GM21447 (cell line): ENCODE results near the gene KIAA0586.
"Not testable (repeated sequence)": the region's sequence is repeated elsewhere in the genome, so short reads cannot be mapped to it uniquely, and the experiment has no call there.

Experiments
- ATAC-seq: cut with Tn5 transposase; IDR thresholded peaks from one replicate; pipeline ENCODE4 v1.9.1; 2021; ENCODE audit not compliant: unreplicated experiment

The KIAA0586 gene

DNA sequence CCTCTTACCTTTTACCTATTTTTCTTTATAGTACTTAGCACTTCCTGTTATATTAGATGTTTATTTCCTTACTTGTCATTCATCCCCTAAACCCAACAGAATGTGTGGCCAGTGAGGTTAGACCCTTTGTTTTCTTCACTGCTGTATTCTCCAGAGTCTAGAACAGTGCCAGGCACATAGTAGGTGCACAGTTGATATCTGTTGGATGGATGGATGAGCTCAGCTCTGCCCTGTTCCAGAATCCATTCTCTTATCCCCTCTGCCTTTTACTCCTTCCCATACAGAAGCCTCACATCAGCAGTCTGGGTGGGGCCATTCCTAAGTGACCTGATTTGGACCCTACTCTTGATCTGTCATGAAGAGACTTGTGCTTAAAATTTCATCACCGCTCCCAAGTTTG is 115.7 kb downstream of the KIAA0586 start:
- no peak for ATAC-seq

DNA sequence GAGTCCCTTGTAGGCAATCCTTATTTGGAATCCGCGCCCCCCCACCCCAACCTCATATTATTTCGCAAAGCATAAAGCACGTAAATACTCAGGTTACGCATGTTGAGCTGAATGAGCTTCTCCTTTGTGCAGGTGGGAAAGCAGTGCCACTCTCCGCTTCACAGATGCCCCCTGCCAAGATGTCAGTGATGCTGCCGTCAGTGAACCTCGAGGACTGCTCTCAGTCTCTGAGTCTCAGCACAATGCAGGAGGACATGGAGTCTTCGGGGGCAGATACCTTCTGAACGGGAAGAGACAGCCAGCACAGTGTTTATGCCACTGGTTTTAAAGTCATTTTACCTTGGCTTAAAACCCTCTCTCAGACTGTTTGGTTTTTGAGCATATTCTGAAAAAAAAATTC is 120.1 kb downstream of the KIAA0586 start:
- ATAC-seq: no peak

DNA sequence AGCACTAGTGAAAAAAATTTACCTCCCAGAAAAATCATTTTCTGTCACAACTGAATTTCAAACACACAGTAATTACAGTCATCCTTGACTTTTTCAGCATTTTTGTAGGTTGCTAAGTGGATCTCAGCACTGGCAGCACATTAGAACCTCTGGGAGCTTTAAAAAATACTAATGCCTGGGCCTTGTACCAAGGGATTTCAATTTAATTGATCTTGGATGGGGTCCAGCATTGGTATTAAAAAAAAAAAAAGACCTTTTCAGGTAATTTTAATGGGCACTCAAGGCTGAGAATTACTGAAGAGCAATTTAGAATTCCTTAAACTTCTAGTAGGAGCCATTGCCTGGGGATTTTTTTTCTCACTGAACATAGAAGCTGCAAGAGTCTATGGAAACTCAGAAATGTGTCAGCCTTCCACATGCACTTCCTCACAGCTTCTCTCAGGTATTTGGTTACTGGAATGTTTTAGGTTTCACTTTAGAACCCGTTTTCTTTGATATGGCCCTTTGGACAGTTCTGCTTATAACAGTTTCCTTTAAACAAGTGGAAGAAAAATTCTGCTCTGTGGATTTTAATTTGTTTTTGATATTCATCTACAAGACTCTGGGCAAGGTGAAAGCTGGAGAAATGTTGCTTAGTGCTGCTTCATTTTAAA is 121.7 kb downstream of the KIAA0586 start:
- ATAC-seq: no peak

DNA sequence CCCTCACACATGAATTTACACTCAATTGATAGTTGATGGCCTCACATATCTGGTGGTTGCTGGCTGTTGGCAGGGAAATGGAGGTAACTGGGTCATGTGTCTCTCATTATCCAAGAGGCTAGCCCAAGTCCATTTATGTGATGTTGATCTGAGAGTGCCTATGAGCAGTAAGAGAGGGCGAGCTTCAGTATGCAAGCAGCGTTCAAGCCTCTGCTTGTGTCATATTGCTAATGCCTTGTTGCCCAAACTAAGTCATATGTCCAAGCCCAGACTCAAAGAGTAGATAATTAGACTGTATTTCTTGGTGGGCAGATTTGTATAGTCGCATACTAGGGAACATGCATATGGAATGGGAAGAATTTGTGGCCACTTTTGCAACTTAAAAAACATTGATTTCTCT is 126.4 kb downstream of the KIAA0586 start:
- no peak for ATAC-seq

DNA sequence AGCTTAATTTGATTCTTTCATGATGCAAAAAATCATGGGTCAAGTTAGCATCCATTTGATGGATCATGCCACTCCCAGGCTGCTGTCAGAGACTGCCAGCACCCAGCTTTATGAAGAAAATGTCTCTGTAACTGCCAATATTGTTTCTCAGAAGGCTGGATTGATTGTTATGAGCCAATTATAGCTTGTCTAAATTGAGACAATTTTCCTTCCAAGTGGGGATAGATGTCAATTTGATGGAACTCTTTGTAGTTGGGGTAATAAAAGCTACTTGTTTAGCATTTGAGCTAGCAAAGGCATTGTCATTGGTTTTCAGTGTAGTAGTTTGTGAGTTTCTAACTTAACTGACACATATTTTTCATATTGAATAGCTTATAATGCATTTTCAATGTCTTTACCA is 128.1 kb downstream of the KIAA0586 start:
- no peak for ATAC-seq

DNA sequence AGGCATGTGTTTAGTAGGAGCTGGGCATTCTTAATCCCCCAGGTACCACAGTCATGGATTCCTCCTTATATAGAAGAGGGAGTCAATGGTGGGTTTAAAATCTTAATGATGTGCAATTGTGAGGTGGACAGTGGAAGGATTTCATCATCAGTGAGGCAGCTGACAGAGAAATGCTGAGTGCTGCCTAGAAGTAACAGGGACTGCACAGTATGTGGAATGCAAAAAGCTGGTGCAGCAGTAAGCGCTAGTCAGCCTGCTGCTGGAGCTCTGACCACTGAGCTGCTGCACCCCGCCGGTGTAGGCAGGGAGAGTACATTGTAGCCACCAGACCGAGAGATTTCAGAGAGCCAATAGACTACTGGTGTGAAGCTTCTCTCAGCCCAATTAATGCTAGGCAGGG is 129.7 kb downstream of the KIAA0586 start:
- ATAC-seq: no peak

DNA sequence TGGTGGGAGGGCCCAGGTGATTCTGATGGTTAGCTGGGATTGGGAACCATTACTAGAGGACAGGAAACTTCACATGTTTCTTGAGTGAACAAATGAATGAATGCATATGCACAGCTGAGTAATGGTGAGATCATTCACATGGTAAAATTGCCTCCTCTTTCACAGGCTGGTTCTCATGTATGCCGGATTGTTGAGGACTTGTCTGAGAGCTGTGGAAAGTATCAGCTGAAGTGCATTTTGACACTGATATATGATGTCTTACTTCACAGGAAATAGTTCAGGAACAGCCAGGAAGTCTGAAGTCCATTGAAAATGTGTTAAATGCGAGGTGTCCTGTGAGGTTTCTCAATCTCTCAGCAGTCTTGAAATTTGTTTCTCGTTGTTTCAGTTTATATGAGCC is 132.7 kb downstream of the KIAA0586 start:
- no peak for ATAC-seq

DNA sequence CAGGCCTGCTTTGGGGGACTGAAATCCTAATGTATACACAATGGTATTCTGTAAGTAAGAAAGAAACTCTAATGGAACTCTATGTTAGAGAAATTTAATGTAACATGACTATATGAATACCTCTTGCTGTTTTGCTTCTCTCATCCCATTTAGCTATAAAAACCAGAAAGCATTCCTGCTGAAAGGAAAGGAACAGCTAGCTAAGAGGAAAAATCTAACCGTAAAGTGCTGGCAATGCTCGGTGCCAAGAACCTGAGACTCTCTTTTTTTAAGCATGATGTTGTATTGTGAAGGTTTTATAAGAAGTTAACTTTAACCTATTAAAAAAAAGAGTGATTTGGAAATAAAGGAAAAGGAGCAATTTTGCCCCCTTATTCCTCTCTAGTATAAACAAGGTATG is 134.6 kb downstream of the KIAA0586 start:
- no peak for ATAC-seq

DNA sequence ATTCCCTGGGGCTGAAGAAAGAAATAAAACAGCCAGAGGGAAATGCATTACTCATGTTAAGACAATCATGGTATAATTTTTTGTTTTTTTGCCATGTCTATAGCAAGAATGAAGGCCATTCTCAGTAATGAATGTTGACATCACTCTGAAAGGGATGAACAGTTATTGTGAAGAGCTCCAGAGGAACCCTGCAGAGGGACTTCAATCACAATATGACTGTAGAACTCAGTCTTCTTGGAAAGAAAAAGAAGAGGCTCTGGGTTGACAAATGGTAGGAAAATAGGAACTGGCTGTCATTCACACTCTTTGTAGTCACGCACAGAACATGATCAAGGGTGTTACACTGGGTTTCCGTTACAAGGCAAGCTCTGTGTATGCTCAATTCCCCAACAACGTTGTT is 136.5 kb downstream of the KIAA0586 start:
- no peak for ATAC-seq

DNA sequence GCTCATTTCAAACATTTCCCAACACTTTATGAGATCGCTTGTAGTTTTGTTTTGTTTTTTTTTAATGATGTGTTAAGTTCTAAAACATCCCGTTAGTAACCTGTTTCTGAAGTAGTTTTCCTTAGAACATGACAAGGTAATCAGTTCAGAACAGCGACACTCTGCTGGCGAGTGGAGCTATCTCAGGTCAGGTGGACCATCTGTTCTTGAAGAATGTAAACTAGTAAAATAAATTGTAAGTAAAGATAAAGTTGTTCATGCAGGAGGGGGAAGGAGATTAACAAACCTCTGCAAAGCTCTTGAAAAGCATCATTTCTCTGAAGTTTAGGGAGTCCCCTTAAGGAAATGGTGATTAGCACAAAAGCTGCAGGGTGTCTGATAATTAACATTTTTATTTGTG is 138.3 kb downstream of the KIAA0586 start:
- no peak for ATAC-seq

DNA sequence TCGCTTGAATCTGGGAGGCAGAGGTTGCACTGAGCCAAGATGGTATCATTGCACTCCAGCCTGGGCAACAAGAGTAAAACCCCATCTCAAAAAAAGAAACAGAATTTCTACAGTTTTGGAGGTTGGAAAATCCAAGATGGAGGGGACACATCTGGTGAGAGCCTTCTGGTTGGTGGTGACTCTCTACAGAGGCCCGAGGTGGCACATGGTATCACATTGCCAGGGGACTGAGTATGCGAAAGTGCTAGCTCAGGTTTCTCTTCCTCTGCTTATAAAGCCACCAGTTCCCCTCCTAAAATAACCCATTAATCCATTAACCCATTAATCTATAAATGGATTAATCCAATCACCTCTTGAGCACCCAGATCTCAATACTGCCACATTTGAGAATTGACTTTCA is 139.5 kb downstream of the KIAA0586 start:
- ATAC-seq: no peak

DNA sequence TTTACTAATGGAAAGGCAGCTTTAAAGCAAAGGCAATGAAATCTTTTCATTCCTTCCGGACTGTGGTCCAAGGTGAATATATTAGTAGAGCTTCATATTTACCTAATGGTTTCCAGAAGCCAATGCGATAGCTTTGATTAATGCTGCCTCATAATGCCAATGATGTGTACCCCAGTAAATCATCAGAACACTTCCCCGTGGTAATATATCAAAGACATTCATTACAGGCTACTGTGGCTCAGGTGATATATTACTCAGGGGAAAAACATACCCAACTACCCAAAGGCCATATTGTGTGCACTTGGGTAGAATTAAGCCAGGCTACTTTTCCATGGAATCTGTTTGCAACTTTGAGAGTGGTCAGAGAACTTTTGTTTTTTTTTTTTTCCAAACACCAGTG is 140.8 kb downstream of the KIAA0586 start:
- ATAC-seq: no peak

DNA sequence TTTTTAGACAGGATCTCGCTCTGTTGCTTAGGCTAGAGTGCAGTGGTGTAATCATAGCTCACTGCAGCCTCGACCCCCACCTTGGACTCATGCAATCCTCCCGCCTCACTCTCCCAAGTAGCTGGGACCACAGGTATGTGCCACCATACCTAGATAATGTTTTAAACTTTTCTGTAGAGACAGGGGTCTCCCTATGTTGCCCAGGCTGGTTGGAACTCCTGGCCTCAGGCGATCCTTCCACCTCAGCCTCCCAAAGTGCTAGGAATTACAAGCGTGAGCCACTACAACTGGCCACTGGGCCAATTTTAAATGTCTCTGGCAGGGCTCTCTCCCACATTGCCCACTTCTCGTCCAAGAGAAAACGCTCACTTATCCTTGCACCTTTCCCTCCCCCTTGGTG is 143.7 kb downstream of the KIAA0586 start:
- ATAC-seq: no peak

DNA sequence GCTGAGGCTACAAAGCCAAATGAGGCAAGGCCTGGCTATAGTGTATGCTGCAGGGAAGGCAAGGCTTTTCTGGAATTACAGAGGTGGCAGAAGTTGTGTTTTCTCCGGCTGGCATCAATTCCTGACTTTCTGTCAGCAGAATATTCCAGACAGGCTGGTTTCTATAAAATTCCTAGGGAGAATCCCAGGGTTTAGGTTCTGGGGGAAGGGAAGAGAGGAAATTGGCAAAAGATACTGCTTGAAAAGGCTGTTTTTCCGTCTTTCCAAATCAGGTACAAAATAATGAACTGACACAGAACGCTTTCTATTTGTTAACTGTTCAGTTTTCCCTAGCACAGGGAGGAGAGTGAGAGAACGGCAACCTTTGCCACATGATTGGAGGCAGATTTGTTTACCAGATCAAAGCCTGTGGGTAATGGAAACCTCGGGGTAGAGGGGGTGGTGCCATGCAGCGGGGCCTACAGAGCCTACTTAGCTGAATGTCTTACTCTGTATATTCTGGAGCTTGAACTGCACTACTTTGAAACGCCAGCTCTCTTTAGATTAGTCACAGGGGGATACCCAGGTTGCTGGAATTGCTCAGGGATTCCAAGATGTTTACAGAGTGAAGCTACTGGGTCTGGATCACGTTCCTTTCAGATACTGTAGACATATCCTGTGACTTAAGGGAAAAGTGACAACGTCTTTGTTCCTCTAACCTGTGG is 144.4 kb downstream of the KIAA0586 start:
- no peak for ATAC-seq

DNA sequence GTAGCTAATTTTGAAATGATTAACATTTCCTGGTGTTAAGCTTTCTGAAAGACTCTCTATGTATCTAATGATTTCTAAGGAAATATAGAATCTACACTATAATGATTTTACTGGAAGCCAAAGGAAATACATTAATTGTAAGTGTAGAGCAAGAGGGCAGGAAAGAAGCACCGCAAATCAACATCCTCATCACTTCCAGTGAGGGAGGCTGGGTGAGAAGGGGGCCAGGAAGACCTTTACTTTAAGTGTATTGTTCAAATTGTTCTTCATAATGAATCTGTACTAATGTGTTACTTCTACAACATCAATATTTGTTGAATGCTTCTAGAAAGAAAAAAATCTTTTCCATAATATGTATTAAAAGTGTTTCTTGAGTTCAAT is 144.9 kb downstream of the KIAA0586 start:
- no peak for ATAC-seq

DNA sequence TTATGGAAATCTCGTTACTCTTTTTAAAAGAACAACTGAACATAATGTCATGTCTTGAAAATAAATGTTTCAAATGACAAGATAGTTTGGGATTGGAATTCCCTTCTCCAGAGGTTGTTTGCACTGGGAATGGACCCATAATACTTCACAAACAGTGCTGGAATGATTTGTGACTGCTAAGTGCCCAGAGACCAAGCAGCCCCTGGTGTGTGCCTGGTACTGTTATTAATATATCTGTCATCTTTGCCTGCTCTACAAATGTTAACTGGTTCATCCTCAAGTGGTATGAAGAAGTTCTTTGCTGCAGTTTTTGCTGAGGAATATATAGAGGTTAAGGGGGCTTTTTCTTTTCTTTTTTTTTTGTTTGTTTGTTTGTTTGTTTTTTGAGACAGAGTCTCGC is 145.3 kb downstream of the KIAA0586 start:
- ATAC-seq: no peak

DNA sequence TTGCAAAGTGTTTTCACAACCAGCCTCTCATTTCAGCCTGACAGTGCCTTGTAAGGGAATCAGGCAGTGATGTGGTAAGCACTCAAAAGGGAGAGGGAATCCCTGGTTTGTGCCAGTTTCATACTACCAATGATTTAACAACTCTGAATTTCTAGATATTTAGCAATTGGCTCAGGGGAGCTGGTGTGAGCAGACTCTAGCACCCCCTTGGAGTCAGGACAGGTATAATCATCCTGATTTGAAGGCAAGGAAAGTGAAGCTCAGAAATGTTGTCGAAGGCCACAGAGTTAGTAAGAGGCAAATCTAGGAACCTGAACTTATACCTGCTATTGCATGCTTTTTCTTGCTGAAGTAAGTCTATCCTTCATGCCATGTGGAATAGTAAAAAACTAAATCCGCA is 147.1 kb downstream of the KIAA0586 start:
- ATAC-seq: no peak

DNA sequence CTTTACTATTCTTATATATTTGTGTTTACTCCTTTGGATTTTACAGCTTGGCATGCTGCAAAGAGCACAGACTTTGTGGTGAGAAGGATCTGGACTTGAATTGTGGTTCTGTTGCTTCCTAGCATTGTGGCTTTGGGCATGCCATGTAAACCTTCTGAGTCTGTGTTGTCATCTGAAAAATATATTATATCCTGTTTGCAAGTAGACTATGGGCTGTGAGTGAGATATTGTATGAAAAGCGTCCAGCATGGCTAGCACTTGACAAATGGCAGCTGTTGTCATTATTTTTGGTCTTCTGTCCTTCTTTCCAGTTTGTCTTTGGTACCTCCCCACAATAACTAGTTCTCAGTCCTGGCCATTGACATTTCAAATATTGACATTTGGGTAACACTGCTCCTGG is 148.4 kb downstream of the KIAA0586 start:
- no peak for ATAC-seq

DNA sequence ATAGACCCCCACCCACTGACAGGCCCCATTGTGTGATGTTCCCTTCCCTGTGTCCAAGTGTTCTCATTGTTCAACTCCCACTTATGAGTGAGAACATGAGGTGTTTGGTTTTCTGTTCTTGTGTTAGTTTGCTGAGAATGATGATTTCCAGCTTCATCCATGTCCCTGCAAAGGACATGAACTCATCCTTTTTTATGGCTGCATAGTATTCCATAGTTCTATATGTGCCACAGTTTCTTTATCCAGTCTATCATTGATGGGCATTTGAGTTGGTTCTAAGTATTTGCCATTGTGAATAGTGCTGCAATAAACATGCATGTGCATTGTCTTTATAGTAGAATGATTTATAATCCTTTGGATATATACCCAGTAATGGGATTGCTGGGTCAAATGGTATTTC is 152.5 kb downstream of the KIAA0586 start:
- ATAC-seq: not testable (repeated sequence)

DNA sequence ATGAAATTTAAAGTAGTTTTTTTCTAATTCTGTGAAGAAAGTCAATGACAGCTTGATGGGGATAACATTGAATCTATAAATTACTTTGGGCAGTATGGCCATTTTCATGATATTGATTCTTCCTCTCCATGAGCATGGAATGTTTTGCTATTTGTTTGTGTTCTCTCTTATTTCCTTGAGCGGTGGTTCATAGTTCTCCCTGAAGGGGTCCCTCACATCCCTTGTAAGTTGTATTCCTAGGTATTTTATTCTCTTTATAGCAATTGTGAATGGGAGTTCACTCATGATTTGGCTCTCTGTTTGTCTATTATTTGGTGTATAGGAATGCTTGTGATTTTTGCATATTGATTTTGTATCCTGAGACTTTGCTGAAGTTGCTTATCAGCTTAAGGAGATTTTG is 153.9 kb downstream of the KIAA0586 start:
- ATAC-seq: not testable (repeated sequence)

DNA sequence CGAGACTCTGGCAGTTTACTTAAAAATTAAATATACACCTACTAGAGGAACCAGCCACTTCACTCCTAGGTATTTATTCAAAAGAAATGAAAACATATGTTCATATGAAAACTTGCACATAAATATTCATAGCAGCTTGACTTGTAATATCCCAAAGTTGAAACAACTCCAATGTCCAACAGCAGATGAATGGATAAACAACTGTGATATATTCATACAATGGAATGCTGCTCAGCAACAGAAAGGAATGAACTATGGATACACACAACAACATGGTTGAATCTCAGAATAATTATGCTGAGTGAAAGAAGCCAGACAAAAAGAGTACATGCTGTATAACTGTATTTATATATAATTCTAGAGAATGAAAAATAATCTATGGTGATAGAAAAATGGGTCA is 156.9 kb downstream of the KIAA0586 start:
- no peak for ATAC-seq

DNA sequence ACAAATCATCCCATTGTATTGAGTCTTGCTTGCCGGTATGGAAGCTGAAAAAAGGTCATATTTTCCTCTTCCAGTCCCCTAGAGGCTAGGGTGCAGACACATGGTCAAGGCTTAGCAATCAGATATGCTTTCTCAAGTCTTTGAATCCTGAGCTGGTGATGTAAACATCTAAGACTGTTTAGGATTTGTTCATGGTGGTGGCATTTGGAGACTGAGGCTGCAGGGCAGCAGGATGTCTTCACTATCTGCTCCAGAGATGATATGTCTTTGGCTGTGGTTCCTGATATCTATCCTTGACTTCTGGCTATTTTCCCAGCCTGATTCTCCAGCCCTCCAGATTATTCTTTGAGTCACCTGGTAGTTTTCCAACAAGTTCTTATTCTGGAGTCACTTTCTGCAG is 159.8 kb downstream of the KIAA0586 start:
- ATAC-seq: no peak

DNA sequence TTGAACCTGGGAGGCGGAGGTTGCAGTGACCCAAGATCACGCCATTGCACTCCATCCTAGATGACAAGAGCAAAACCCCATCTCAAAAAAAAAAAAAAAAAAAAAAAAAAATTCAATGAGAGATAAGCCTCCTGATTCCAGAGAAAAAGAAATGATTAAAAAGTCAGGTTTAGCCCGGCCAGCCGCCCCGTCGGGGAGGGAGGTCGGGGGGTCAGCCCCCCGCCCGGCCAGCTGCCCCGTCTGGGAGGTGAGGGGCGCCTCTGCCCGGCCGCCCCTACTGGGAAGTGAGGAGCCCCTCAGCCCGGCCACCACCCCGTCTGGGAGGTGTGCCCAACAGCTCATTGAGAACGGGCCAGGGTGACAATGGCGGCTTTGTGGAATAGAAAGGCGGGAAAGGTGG is 160.8 kb downstream of the KIAA0586 start:
- not testable (repeated sequence) for ATAC-seq
